Measurements from ENCODE around the gene MARCHF5.
A peak's percentile ranks its signal among the peaks of the same experiment; 100 is the strongest.

The MARCHF5 gene

GRCh38 chr10:92268748-92269147, 22.2 kb upstream of the MARCHF5 start:
- Histone ChIP-seq H3K27ac (ENCODE audit: low read depth, low read length) (no peak overlapping the region), H3K9me3 (ENCODE audit: control insufficient read depth, insufficient read depth, low read depth, low read length) (no peaks in the 10 kb centered on the region), H3K27me3 (ENCODE audit: control insufficient read depth, insufficient read depth, low read length) (no peaks in the 10 kb centered on the region), H3K36me3 (ENCODE audit: control insufficient read depth, insufficient read depth, low read length) (no peaks in the 10 kb centered on the region), H3K9ac (ENCODE audit: low read length) (no peak overlapping the region), H3K4me1 (ENCODE audit: control insufficient read depth, insufficient read depth, low read length) (no peaks in the 10 kb centered on the region), H3K4me3 (ENCODE audit: low read depth, low read length) (no peak overlapping the region)

GRCh38 chr10:92274071-92274470, 16.9 kb upstream of the MARCHF5 start:
- no peaks in the 10 kb centered on the region for H3K4me1 ChIP-seq (ENCODE audit: control insufficient read depth, insufficient read depth, low read length)
- no peak overlapping the region for H3K27ac ChIP-seq (ENCODE audit: low read depth, low read length)
- H3K36me3 ChIP-seq (ENCODE audit: control insufficient read depth, insufficient read depth, low read length): no peaks in the 10 kb centered on the region
- H3K4me3 ChIP-seq (ENCODE audit: low read depth, low read length): no peak overlapping the region
- no peak overlapping the region for H3K9ac ChIP-seq (ENCODE audit: low read length)
- H3K9me3 ChIP-seq (ENCODE audit: control insufficient read depth, insufficient read depth, low read depth, low read length): no peaks in the 10 kb centered on the region
- no peaks in the 10 kb centered on the region for H3K27me3 ChIP-seq (ENCODE audit: control insufficient read depth, insufficient read depth, low read length)

GRCh38 chr10:92278996-92279696, 11.8 kb upstream of the MARCHF5 start:
- Histone ChIP-seq H3K9ac (ENCODE audit: low read length) (no peak overlapping the region), H3K27ac (ENCODE audit: low read depth, low read length) (no peak overlapping the region), H3K4me1 (ENCODE audit: control insufficient read depth, insufficient read depth, low read length) (no peaks in the 10 kb centered on the region), H3K9me3 (ENCODE audit: control insufficient read depth, insufficient read depth, low read depth, low read length) (no peaks in the 10 kb centered on the region), H3K4me3 (ENCODE audit: low read depth, low read length) (no peak overlapping the region), H3K27me3 (ENCODE audit: control insufficient read depth, insufficient read depth, low read length) (no peaks in the 10 kb centered on the region), H3K36me3 (ENCODE audit: control insufficient read depth, insufficient read depth, low read length) (no peaks in the 10 kb centered on the region)

DNA sequence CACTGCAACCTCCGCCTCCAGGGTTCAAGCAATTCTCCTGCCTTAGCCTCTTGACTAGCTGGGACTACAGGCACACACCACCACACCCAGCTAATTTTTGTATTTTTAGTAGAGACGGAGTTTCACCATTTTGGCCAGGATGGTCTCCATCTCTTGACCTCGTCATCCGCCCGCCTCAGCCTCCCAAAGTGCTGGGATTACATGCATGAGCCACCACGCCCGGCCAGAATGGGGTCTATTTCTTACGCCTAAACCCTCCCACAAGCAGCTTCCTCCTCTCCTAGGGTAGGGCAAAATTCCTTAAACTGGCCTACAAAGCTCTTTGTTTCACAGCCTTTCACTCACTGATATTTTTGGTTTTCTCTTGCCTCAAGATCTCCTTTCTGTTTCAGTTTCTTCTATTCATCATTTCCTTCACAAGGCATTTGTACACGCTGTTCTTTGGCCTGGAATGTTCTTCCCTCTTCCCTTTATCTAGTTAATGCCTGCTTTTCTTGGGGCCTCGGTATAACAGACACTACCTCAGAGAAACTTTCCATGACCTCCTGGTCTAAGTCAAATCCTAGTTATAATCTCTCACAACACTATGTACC, 6.8 kb upstream of the MARCHF5 start:
- no peak overlapping the region for H3K4me3 ChIP-seq (ENCODE audit: low read depth, low read length)
- no peak overlapping the region for H3K27ac ChIP-seq (ENCODE audit: low read depth, low read length)
- H3K27me3 ChIP-seq (ENCODE audit: control insufficient read depth, insufficient read depth, low read length): no peaks in the 10 kb centered on the region
- H3K4me1 ChIP-seq (ENCODE audit: control insufficient read depth, insufficient read depth, low read length): no peaks in the 10 kb centered on the region
- H3K9me3 ChIP-seq (ENCODE audit: control insufficient read depth, insufficient read depth, low read depth, low read length): no peaks in the 10 kb centered on the region
- H3K36me3 ChIP-seq (ENCODE audit: control insufficient read depth, insufficient read depth, low read length): no peaks in the 10 kb centered on the region
- H3K9ac ChIP-seq (ENCODE audit: low read length): no peak overlapping the region

DNA sequence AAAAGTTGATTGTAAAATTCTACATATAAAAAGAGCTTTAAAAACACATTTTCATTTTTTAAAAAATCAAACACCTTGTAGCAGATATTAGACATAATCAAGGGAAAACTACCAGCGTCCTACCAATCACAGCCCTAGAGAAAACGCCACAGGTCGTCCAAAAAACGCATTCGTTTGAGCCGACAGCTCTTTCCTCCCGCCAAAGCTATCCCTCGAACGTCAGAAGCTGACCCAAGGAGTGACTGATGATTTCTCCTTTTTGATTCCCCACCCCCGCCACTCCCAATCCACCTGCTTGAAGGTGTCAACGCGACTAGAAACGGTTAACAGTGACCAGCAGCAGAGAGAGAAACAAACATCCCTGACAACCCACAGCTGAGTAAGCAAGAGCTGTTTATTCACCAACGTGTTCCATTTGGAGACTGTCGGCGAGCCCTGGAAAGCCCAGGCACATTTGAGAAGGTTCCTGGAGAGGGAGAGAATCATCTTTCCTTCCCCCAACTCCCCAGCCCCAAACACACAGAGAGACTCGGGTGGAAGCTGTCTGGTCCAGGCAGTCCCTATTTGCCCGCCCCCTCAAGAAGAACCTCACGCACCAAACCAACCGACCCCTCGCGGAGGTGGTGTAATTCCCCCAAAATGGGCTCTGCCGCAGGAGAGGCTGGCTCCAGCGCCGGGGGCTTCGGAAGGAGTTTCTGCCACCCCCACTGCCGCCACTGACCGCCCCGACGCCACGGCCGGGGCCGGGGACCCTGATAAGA, 711 bp upstream of the MARCHF5 start:
- peak overlapping the region; percentile 99 for H3K4me3 ChIP-seq (ENCODE audit: low read depth, low read length)
- H3K27ac ChIP-seq (ENCODE audit: low read depth, low read length): peak overlapping the region; percentile 34; the same call in 1 of the 2 replicates
- H3K9ac ChIP-seq (ENCODE audit: low read length): peak overlapping the region; percentile 93
- no peaks in the 10 kb centered on the region for H3K9me3 ChIP-seq (ENCODE audit: control insufficient read depth, insufficient read depth, low read depth, low read length)
- H3K27me3 ChIP-seq (ENCODE audit: control insufficient read depth, insufficient read depth, low read length): no peaks in the 10 kb centered on the region
- peaks cover 7% of the 10 kb centered on the region for H3K4me1 ChIP-seq (ENCODE audit: control insufficient read depth, insufficient read depth, low read length)
- H3K36me3 ChIP-seq (ENCODE audit: control insufficient read depth, insufficient read depth, low read length): peaks cover 16% of the 10 kb centered on the region

DNA sequence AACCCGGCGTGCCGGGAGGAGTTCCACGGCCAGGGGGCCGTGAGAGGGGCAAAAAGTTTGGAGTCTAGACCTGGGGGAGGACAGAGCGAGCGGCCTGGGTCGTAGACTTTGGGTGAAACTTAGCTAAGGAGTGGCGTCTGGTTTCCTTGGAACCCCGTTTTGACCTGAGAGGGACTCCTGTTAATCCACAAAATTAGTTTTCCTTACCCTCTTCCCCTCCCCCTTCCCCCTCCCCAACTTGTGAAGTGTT, 574 bp downstream of the MARCHF5 start:
- Histone ChIP-seq H3K36me3 (ENCODE audit: control insufficient read depth, insufficient read depth, low read length) (peaks cover 21% of the 10 kb centered on the region), H3K27ac (ENCODE audit: low read depth, low read length) (peak overlapping the region; percentile 91), H3K4me1 (ENCODE audit: control insufficient read depth, insufficient read depth, low read length) (peaks cover 7% of the 10 kb centered on the region), H3K27me3 (ENCODE audit: control insufficient read depth, insufficient read depth, low read length) (no peaks in the 10 kb centered on the region), H3K4me3 (ENCODE audit: low read depth, low read length) (peak overlapping the region; percentile 99), H3K9ac (ENCODE audit: low read length) (peak overlapping the region; percentile 93), H3K9me3 (ENCODE audit: control insufficient read depth, insufficient read depth, low read depth, low read length) (no peaks in the 10 kb centered on the region)

GRCh38 chr10:92291921-92292845, 1.2 kb downstream of the MARCHF5 start:
- no peak overlapping the region for H3K27ac ChIP-seq (ENCODE audit: low read depth, low read length)
- H3K27me3 ChIP-seq (ENCODE audit: control insufficient read depth, insufficient read depth, low read length): no peaks in the 10 kb centered on the region
- H3K9me3 ChIP-seq (ENCODE audit: control insufficient read depth, insufficient read depth, low read depth, low read length): no peaks in the 10 kb centered on the region
- H3K4me3 ChIP-seq (ENCODE audit: low read depth, low read length): peak overlapping the region; percentile 99
- peaks cover 24% of the 10 kb centered on the region for H3K36me3 ChIP-seq (ENCODE audit: control insufficient read depth, insufficient read depth, low read length)
- peak overlapping the region; percentile 47 for H3K9ac ChIP-seq (ENCODE audit: low read length)
- H3K4me1 ChIP-seq (ENCODE audit: control insufficient read depth, insufficient read depth, low read length): peaks cover 7% of the 10 kb centered on the region

GRCh38 chr10:92298487-92298886, 7.5 kb downstream of the MARCHF5 start:
- H3K4me1 ChIP-seq (ENCODE audit: control insufficient read depth, insufficient read depth, low read length): peaks cover 10% of the 10 kb centered on the region
- no peaks in the 10 kb centered on the region for H3K27me3 ChIP-seq (ENCODE audit: control insufficient read depth, insufficient read depth, low read length)
- no peak overlapping the region for H3K4me3 ChIP-seq (ENCODE audit: low read depth, low read length)
- peaks cover 29% of the 10 kb centered on the region for H3K36me3 ChIP-seq (ENCODE audit: control insufficient read depth, insufficient read depth, low read length)
- H3K27ac ChIP-seq (ENCODE audit: low read depth, low read length): no peak overlapping the region
- H3K9me3 ChIP-seq (ENCODE audit: control insufficient read depth, insufficient read depth, low read depth, low read length): no peaks in the 10 kb centered on the region
- no peak overlapping the region for H3K9ac ChIP-seq (ENCODE audit: low read length)

DNA sequence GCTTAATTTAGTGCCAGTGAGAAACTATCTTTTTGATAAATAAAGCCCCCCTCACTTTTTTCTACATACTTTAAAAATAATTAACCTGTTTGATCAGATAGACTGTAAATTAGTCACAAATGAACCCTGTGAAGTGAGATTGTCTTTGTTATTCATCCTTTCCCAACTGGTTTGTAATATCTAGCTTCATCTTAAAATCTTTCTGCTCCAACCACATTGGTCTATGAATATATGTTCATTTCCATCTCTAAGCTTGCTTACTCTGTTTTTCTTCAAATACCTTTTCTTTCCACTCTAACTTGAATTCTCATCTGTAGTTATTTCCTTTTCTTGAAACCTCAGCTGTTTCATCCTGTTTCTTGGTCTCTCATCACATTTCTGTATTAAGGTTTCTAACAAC, 12.1 kb downstream of the MARCHF5 start:
- H3K9me3 ChIP-seq (ENCODE audit: control insufficient read depth, insufficient read depth, low read depth, low read length): no peaks in the 10 kb centered on the region
- no peaks in the 10 kb centered on the region for H3K27me3 ChIP-seq (ENCODE audit: control insufficient read depth, insufficient read depth, low read length)
- H3K36me3 ChIP-seq (ENCODE audit: control insufficient read depth, insufficient read depth, low read length): peaks cover 9% of the 10 kb centered on the region; the same call in 1 of the 2 replicates
- H3K4me1 ChIP-seq (ENCODE audit: control insufficient read depth, insufficient read depth, low read length): peaks cover 41% of the 10 kb centered on the region
- H3K4me3 ChIP-seq (ENCODE audit: low read depth, low read length): no peak overlapping the region
- 0 out of 2 replicates have a peak overlapping the region, but pooled peaks have one; percentile 13 for H3K27ac ChIP-seq (ENCODE audit: low read depth, low read length)
- no peak overlapping the region for H3K9ac ChIP-seq (ENCODE audit: low read length)

GRCh38 chr10:92304061-92304460, 13.1 kb downstream of the MARCHF5 start:
- peaks cover 41% of the 10 kb centered on the region for H3K4me1 ChIP-seq (ENCODE audit: control insufficient read depth, insufficient read depth, low read length)
- H3K27me3 ChIP-seq (ENCODE audit: control insufficient read depth, insufficient read depth, low read length): no peaks in the 10 kb centered on the region
- H3K4me3 ChIP-seq (ENCODE audit: low read depth, low read length): no peak overlapping the region
- H3K9ac ChIP-seq (ENCODE audit: low read length): no peak overlapping the region
- H3K36me3 ChIP-seq (ENCODE audit: control insufficient read depth, insufficient read depth, low read length): peaks cover 9% of the 10 kb centered on the region; the same call in 1 of the 2 replicates
- H3K9me3 ChIP-seq (ENCODE audit: control insufficient read depth, insufficient read depth, low read depth, low read length): no peaks in the 10 kb centered on the region
- H3K27ac ChIP-seq (ENCODE audit: low read depth, low read length): no peak overlapping the region
